ENCODE data around the gene PIGK. TPM values are rescaled to one million over a fixed set of nuclear protein-coding genes. Genes with fewer than 3 reads are reported as not detected.

PIGK gene
- total and polyA plus RNA-seq, 8 donors, result 0.58 to 62.4 (median 8.5) TPM

DNA sequence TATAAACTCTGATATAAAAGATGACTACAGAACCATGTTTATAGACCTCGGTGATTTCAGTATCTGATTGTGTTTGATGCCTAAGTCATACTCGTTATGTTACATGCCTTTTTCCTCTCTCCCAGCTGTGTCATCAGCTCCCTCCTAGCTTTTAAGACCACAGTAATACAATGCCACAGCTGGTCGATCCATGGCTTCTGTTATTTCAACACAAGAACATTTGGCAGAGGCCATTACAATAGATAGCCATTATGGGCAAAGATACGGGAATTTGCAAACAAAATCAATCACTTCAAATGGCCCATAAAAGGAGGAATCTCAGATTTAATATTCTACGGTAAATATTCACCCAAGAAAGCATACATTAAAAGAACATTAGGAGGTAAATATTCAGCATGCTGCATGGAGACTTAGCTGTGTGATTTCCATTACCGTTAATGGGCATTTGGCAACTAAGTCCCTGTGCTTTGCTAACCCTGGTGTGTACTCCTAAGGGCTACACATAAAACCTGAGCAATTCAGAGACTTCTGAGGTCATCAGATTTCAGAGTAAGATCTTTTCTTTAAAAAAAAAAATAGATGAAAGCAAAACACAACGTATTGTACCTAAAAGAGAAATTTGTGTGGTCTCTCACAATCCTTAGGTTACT is 153.4 kb downstream of the PIGK start:
- Histone ChIP-seq H3K4me3 (no peak overlapping the region), H3K27ac (no peak overlapping the region), H3K4me1 (no peaks in the 10 kb centered on the region), H3K27me3 (no peaks in the 10 kb centered on the region), H3K36me3 (no peaks in the 10 kb centered on the region), H3K9me3 (no peaks in the 10 kb centered on the region)
- WGBS, 5 donors, result 59 to 71% (median 67%) methylated on average over 7 of the region's 7 CpGs
- TF ChIP-seq, protein P1, sequence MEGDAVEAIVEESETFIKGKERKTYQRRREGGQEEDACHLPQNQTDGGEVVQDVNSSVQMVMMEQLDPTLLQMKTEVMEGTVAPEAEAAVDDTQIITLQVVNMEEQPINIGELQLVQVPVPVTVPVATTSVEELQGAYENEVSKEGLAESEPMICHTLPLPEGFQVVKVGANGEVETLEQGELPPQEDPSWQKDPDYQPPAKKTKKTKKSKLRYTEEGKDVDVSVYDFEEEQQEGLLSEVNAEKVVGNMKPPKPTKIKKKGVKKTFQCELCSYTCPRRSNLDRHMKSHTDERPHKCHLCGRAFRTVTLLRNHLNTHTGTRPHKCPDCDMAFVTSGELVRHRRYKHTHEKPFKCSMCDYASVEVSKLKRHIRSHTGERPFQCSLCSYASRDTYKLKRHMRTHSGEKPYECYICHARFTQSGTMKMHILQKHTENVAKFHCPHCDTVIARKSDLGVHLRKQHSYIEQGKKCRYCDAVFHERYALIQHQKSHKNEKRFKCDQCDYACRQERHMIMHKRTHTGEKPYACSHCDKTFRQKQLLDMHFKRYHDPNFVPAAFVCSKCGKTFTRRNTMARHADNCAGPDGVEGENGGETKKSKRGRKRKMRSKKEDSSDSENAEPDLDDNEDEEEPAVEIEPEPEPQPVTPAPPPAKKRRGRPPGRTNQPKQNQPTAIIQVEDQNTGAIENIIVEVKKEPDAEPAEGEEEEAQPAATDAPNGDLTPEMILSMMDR (IDR thresholded peaks at IDR 0.05), result no peak
- TF ChIP-seq POLR2AphosphoS5 (IDR thresholded peaks at IDR 0.05), result no peak
- no peak for TF ChIP-seq EP300 (IDR thresholded peaks at IDR 0.05)
- no peak for TF ChIP-seq POLR2A (IDR thresholded peaks at IDR 0.05)
- intact Hi-C loops (cut with DNase I; ENCODE audit: low total_unique reads), result no loop called here
- peak in 1 of 2 donors; percentile 17 for DNase-seq

DNA sequence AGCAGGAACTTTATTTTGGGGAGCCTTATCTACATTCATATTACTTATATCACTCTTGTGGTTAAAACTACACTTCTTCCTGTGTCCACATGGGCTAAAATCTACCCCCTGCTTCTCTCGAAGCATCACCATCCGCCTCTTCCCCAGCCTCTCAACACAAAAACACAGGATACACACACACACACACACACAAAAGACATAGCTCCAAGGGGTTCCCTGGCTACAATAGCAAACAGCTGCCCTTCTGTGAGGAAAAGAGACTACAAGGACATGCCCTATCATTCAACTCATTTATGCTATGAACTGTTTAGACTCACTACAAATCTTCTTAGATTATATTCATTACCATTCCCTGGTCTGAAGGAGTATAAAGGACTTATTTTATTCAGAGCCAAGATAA is 155.0 kb downstream of the PIGK start:
- H3K4me3 ChIP-seq, result no peak overlapping the region
- DNase-seq, result no peak
- TF ChIP-seq POLR2A (IDR thresholded peaks at IDR 0.05) (no peak), EP300 (IDR thresholded peaks at IDR 0.05) (no peak), POLR2AphosphoS5 (IDR thresholded peaks at IDR 0.05) (no peak)
- TF ChIP-seq, protein P1 (IDR thresholded peaks at IDR 0.05), result no peak
- no peaks in the 10 kb centered on the region for H3K27me3 ChIP-seq
- H3K36me3 ChIP-seq, result no peaks in the 10 kb centered on the region
- no peaks in the 10 kb centered on the region for H3K9me3 ChIP-seq
- no peaks in the 10 kb centered on the region for H3K4me1 ChIP-seq
- 70 to 89% (median 87%) methylated on average over 2 of the region's 2 CpGs for WGBS, 5 donors
- intact Hi-C loops (cut with DNase I; ENCODE audit: low total_unique reads), result no loop called here
- H3K27ac ChIP-seq, result no peak overlapping the region

DNA sequence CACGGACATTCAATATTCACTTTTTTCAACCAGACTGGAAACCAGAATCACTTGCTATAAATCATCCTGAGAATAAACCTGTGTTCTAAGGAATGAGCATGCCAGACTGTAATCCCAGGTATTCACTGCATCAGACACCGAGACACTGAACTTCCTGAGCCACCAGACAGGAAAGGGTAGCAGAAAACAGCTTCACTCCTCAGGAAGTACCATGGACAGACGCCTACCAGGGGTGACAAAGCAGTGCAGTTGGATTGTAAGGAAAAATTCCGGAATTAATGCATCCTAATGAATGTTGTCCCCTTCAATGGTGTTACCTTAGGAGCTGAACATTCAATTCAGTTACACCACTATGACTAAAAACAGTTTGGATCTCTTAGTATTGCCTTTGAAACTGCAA is 156.1 kb downstream of the PIGK start:
- WGBS, 5 donors, result 57 to 70% (median 59%) methylated on average over 4 of the region's 4 CpGs
- no peaks in the 10 kb centered on the region for H3K36me3 ChIP-seq
- no peaks in the 10 kb centered on the region for H3K9me3 ChIP-seq
- DNase-seq, result no peak
- no peaks in the 10 kb centered on the region for H3K27me3 ChIP-seq
- H3K27ac ChIP-seq, result no peak overlapping the region
- H3K4me1 ChIP-seq, result no peaks in the 10 kb centered on the region
- TF ChIP-seq POLR2A (IDR thresholded peaks at IDR 0.05) (no peak), POLR2AphosphoS5 (IDR thresholded peaks at IDR 0.05) (no peak), EP300 (IDR thresholded peaks at IDR 0.05) (no peak)
- TF ChIP-seq, protein P1 (IDR thresholded peaks at IDR 0.05), result no peak
- intact Hi-C loops (cut with DNase I; ENCODE audit: low total_unique reads), result no loop called here
- no peak overlapping the region for H3K4me3 ChIP-seq

DNA sequence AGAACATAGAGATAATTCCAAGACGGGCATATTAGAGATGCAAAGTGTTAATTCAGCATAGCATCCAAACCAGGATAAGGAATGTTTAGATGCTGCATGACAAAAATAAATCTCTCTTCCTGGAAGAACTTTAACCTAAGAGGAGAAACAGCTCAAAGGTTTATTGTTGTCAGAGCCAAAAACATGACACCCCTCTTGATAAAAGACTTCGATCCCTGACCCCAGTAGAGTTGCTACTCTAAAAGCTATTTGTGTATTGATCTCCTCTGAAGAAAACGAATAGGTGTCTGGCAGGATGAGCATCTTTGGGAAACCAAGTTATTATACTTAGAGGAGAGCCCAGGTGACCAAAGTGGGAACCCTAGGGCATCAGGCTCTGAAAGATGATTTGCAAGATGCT is 158.1 kb downstream of the PIGK start:
- TF ChIP-seq POLR2A (IDR thresholded peaks at IDR 0.05) (no peak), EP300 (IDR thresholded peaks at IDR 0.05) (no peak), POLR2AphosphoS5 (IDR thresholded peaks at IDR 0.05) (no peak)
- TF ChIP-seq, protein P1 (IDR thresholded peaks at IDR 0.05), result no peak

More for the DNA sequence above, 158.1 kb downstream of the PIGK start:
- no peak for DNase-seq
- no peaks in the 10 kb centered on the region for H3K36me3 ChIP-seq
- H3K9me3 ChIP-seq, result no peaks in the 10 kb centered on the region
- H3K27me3 ChIP-seq, result no peaks in the 10 kb centered on the region
- 58 to 63% (median 59%) methylated on average over 3 of the region's 3 CpGs for WGBS, 5 donors
- no peaks in the 10 kb centered on the region for H3K4me1 ChIP-seq
- H3K27ac ChIP-seq, result no peak overlapping the region
- no peak overlapping the region for H3K4me3 ChIP-seq
- intact Hi-C loops (cut with DNase I; ENCODE audit: low total_unique reads), result no loop called here

Data from stomach (tissue), 9 donors.